Neural progenitor cell (in vitro differentiated cells): Measurements from ENCODE around the gene ERI2. TPM values are rescaled to one million over a fixed set of nuclear protein-coding genes. Genes with fewer than 3 reads are reported as not detected.

Source experiments
- DNase-seq: peaks from one replicate; pipeline ENCODE4 v3.0.0-alpha.2; 2016; ENCODE audit warnings: low spot score
- H2AFZ ChIP-seq: fragments of 200-600 bp; sonication (generic); replicated peaks from 2 replicates; pipeline ENCODE4 v1.6.1; 2016; ENCODE audit warnings: antibody characterized with exemption
- H3F3A ChIP-seq: fragments of 200-600 bp; sonication (generic); 2 replicates; pipeline ENCODE4 v1.6.1; 2016; ENCODE audit warnings: antibody characterized with exemption, low read depth
- H3K27ac ChIP-seq: fragments of 200-600 bp; sonication (generic); 2 replicates; pipeline ENCODE4 v1.5.1; 2016; ENCODE audit warnings: mild to moderate bottlenecking
- H3K27me3 ChIP-seq: fragments of 200-600 bp; sonication (generic); 2 replicates; pipeline ENCODE4 v1.6.1; 2016; ENCODE audit warnings: mild to moderate bottlenecking, moderate library complexity
- H3K36me3 ChIP-seq: fragments of 200-600 bp; sonication (generic); 2 replicates; pipeline ENCODE4 v1.5.1; 2016
- H3K4me1 ChIP-seq: fragments of 200-600 bp; sonication (generic); 2 replicates; pipeline ENCODE4 v1.6.1; 2016; ENCODE audit warnings: mixed run types
- H3K4me2 ChIP-seq: fragments of 200-600 bp; sonication (generic); 2 replicates; pipeline ENCODE4 v1.6.1; 2016
- H3K4me3 ChIP-seq: fragments of 200-600 bp; sonication (generic); 2 replicates; pipeline ENCODE4 v1.5.1; 2016
- H3K79me2 ChIP-seq: fragments of 200-600 bp; sonication (generic); 2 replicates; pipeline ENCODE4 v1.6.1; 2016; ENCODE audit warnings: low read depth
- H3K9ac ChIP-seq: fragments of 200-600 bp; sonication (generic); 2 replicates; pipeline ENCODE4 v1.6.1; 2016
- H3K9me3 ChIP-seq: fragments of 200-600 bp; sonication (generic); 2 replicates; pipeline ENCODE4 v1.5.1; 2016; ENCODE audit warnings: low read depth
- H4K20me1 ChIP-seq: fragments of 200-600 bp; sonication (generic); 2 replicates; pipeline ENCODE4 v1.6.1; 2016; ENCODE audit warnings: low read depth
- H3K27ac Mint-ChIP-seq: 3 replicates; pipeline ENCODE4 v1.8.0; 2021; ENCODE audit warnings: mixed read lengths
- H3K27me3 Mint-ChIP-seq: 2 replicates; pipeline ENCODE4 v1.8.0; 2022; ENCODE audit warnings: low read depth, mild to moderate bottlenecking, inconsistent platforms, moderate library complexity, mixed read lengths; ENCODE audit not compliant: insufficient read depth
- H3K36me3 Mint-ChIP-seq: 3 replicates; pipeline ENCODE4 v1.8.0; 2021; ENCODE audit warnings: mixed read lengths
- H3K4me1 Mint-ChIP-seq: 3 replicates; pipeline ENCODE4 v1.8.0; 2021; ENCODE audit warnings: mixed read lengths
- H3K4me3 Mint-ChIP-seq: 3 replicates; pipeline ENCODE4 v1.8.0; 2021; ENCODE audit warnings: mild to moderate bottlenecking, moderate library complexity, mixed read lengths
- H3K9me3 Mint-ChIP-seq: 3 replicates; pipeline ENCODE4 v1.8.0; 2020; ENCODE audit warnings: mixed read lengths
- CTCF ChIP-seq: fragments of 200-600 bp; sonication (generic); IDR thresholded peaks from 2 replicates; pipeline ENCODE4 v1.5.1; 2017; ENCODE audit warnings: antibody characterized with exemption, mild to moderate bottlenecking
- EZH2 ChIP-seq: fragments of 200-600 bp; sonication (generic); IDR thresholded peaks from 2 replicates; pipeline ENCODE4 v1.6.1; 2017; ENCODE audit warnings: antibody characterized with exemption, mild to moderate bottlenecking, moderate library complexity
- EZH2phosphoT487 ChIP-seq: fragments of 200-600 bp; sonication (generic); IDR thresholded peaks from 2 replicates; pipeline ENCODE4 v1.6.1; 2017; ENCODE audit warnings: antibody characterized with exemption
- total RNA-seq: library from RNA; depleted of rRNA; stranded (reverse); fragments of >200 nt; gene quantifications from 2 replicates; pipeline ENCODE4 v1.2.3, GENCODE V29; 2015; ENCODE audit warnings: low replicate concordance

The ERI2 gene
- total RNA-seq, 1 donor from 2014 or later = 56.4 TPM

GRCh38 chr16:20803561-20804214 is 2.6 kb downstream of the ERI2 start:
- Histone ChIP-seq H3K36me3 (peaks cover 5% of the 10 kb centered on the region), H3K4me1 (peaks cover 9% of the 10 kb centered on the region), H3K9ac (no peak overlapping the region), H3K4me2 (no peak overlapping the region), H3K9me3 (no peaks in the 10 kb centered on the region), H2AFZ (no peak overlapping the region), H3K27me3 (no peaks in the 10 kb centered on the region), H3K27ac (no peak overlapping the region), H3F3A (peaks cover 14% of the 10 kb centered on the region), H3K79me2 (peaks cover 18% of the 10 kb centered on the region), H3K4me3 (no peak overlapping the region), H4K20me1 (no peaks in the 10 kb centered on the region)
- H3K9me3 Mint-ChIP-seq = no peaks in the 10 kb centered on the region
- peaks cover 5% of the 10 kb centered on the region for H3K36me3 Mint-ChIP-seq
- no peaks in the 10 kb centered on the region for H3K27me3 Mint-ChIP-seq
- DNase-seq = no peak
- no peak overlapping the region for H3K4me3 Mint-ChIP-seq
- no peak overlapping the region for H3K27ac Mint-ChIP-seq
- H3K4me1 Mint-ChIP-seq = peaks cover 7% of the 10 kb centered on the region
- TF ChIP-seq EZH2 = no peak
- no peak for TF ChIP-seq CTCF
- TF ChIP-seq EZH2phosphoT487 = no peak

DNA sequence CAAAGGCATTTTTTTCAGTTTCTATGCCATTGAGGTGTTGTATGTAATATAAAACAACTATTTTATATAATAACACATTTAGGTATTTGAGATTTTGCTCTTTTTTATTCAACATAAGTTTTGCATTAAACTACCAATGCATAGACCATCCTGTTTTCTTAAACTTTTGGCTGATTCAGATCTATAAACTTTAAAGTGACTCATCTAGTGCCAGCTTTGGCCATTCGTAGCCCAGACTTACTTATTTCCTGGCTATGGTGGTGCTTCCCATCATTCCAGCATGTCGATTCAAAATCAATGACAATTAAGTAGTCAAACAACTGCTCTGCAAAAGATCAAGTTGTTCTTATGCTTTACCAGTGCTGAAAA is 3.1 kb downstream of the ERI2 start:
- Histone ChIP-seq H3K27ac (no peak overlapping the region), H3F3A (peaks cover 14% of the 10 kb centered on the region), H4K20me1 (no peaks in the 10 kb centered on the region), H3K9me3 (no peaks in the 10 kb centered on the region), H3K4me1 (peaks cover 9% of the 10 kb centered on the region), H3K4me3 (no peak overlapping the region), H3K27me3 (no peaks in the 10 kb centered on the region), H3K9ac (no peak overlapping the region), H3K4me2 (no peak overlapping the region), H2AFZ (no peak overlapping the region), H3K79me2 (peaks cover 18% of the 10 kb centered on the region), H3K36me3 (peaks cover 5% of the 10 kb centered on the region)
- Mint-ChIP-seq H3K36me3 (peaks cover 3% of the 10 kb centered on the region), H3K9me3 (no peaks in the 10 kb centered on the region), H3K4me3 (no peak overlapping the region), H3K4me1 (peaks cover 5% of the 10 kb centered on the region), H3K27ac (no peak overlapping the region), H3K27me3 (no peaks in the 10 kb centered on the region)
- no peak for DNase-seq
- TF ChIP-seq EZH2phosphoT487 (no peak), EZH2 (no peak), CTCF (no peak)

DNA sequence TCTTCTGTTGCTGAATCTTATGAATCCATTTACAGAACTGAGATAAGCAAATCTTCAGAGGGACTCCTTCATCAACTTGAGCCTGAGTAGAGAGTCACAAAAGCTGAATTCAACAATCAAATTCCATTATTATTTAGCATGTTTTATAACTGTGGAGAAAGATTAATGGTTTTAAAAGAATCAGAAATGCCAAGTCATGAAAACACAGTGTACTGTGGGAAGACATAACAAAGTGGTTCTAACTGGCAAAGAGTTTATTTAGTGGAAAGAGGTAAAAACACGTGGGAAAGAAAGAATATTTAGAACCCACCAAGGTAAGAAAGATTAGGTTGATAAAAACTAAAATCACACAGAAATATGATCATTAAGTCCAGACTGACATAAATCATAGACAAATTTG is 5.0 kb downstream of the ERI2 start:
- Mint-ChIP-seq H3K4me1 (peaks cover 4% of the 10 kb centered on the region), H3K27ac (no peak overlapping the region), H3K9me3 (no peaks in the 10 kb centered on the region), H3K27me3 (no peaks in the 10 kb centered on the region), H3K36me3 (peaks cover 6% of the 10 kb centered on the region), H3K4me3 (no peak overlapping the region)
- no peak for DNase-seq
- Histone ChIP-seq H3K36me3 (peaks cover 11% of the 10 kb centered on the region), H3K4me3 (no peak overlapping the region), H3K4me2 (no peak overlapping the region), H3K4me1 (peaks cover 4% of the 10 kb centered on the region), H3K79me2 (peaks cover 12% of the 10 kb centered on the region), H3K9ac (no peak overlapping the region), H3K9me3 (no peaks in the 10 kb centered on the region), H3K27me3 (no peaks in the 10 kb centered on the region), H2AFZ (no peak overlapping the region), H4K20me1 (no peaks in the 10 kb centered on the region), H3F3A (no peaks in the 10 kb centered on the region), H3K27ac (no peak overlapping the region)
- TF ChIP-seq CTCF (no peak), EZH2 (no peak), EZH2phosphoT487 (no peak)
